ENCODE measurements around the gene YJU2. TPM values are rescaled to one million over a fixed set of nuclear protein-coding genes. Genes with fewer than 3 reads are reported as not detected.

The YJU2 gene
- total RNA-seq (2014; rRNA removed; shearing (Covaris generic)) (17.3 and 20.1 TPM in 2 replicates), polyA plus RNA-seq (2016; fragmentation: Nextera tagmentation; extraction: Ambion mirVana) (10.6 and 12.9 TPM in 2 replicates)

- H3K4me2 ChIP-seq (ENCODE audit: unreplicated experiment), result peak within 1 kb of the TSS; percentile 85
- H3K36me3 ChIP-seq (ENCODE audit: low read depth), result peaks cover 7% of the 10 kb centered on the region; the same call in 1 of the 2 replicates
- peak within 1 kb of the TSS; percentile 94 for H3K27ac ChIP-seq
- peak; percentile 100 for DNase-seq
- H3K9me2 ChIP-seq (ENCODE audit: insufficient read depth), result no peaks in the 10 kb centered on the region
- no peaks in the 10 kb centered on the region for H4K20me1 ChIP-seq (ENCODE audit: insufficient read depth)
- H3K4me3 ChIP-seq, result peak within 1 kb of the TSS; percentile 90
- in situ Hi-C loops (cut with MboI), result no loop called here
- TF ChIP-seq EZH2phosphoT487 (IDR thresholded peaks at IDR 0.05; ENCODE audit: insufficient read depth, low read depth), result no peak
- TF ChIP-seq EZH2 (IDR thresholded peaks at IDR 0.05; ENCODE audit: insufficient read depth, poor library complexity, severe bottlenecking), result no peak
- no peaks in the 10 kb centered on the region for H3K4me1 ChIP-seq (ENCODE audit: insufficient read depth)
- H3F3A ChIP-seq (ENCODE audit: insufficient read depth), result no peaks in the 10 kb centered on the region
- H3K27me3 ChIP-seq (replicated peaks; ENCODE audit: insufficient read depth), result no peaks in the 10 kb centered on the region
- peak within 1 kb of the TSS; percentile 94 for H3K9ac ChIP-seq
- peak within 1 kb of the TSS; percentile 98 for H2AFZ ChIP-seq
- no peaks in the 10 kb centered on the region for H3K9me3 ChIP-seq (ENCODE audit: low read depth)
- 1% methylated on average over 41 to 45 of the region's 45 CpGs for WGBS, 2 experiments (ENCODE audit: low coverage in 1 of 2, low lambda C conversion rate in 2 of 2, missing lambda C conversion rate in 2 of 2)
- H3K79me2 ChIP-seq (ENCODE audit: insufficient read depth), result peaks cover 11% of the 10 kb centered on the region; the same call in 1 of the 2 replicates
Observed at GRCh38 chr19:4246767-4247593, at the start of gene YJU2. Gene YJU2, plus strand, starts transcription at chr19:4247080. Its CDS starts 67 bp downstream, at chr19:4247147.

- Histone ChIP-seq H3K27ac (no peak overlapping the region), H3K27me3 (replicated peaks; ENCODE audit: insufficient read depth) (peaks cover 30% of the 10 kb centered on the region), H4K20me1 (ENCODE audit: insufficient read depth) (no peaks in the 10 kb centered on the region), H3K4me3 (no peak overlapping the region), H3K4me1 (ENCODE audit: insufficient read depth) (no peaks in the 10 kb centered on the region), H3K9ac (no peak overlapping the region), H3K4me2 (ENCODE audit: unreplicated experiment) (no peak overlapping the region), H2AFZ (no peak overlapping the region), H3K9me2 (ENCODE audit: insufficient read depth) (no peaks in the 10 kb centered on the region), H3K9me3 (ENCODE audit: low read depth) (no peaks in the 10 kb centered on the region), H3K79me2 (ENCODE audit: insufficient read depth) (no peaks in the 10 kb centered on the region), H3F3A (ENCODE audit: insufficient read depth) (0 out of 2 replicates have a peak, but pooled peaks cover 6% of the 10 kb centered on the region), H3K36me3 (ENCODE audit: low read depth) (no peaks in the 10 kb centered on the region)
- no peak for TF ChIP-seq EZH2phosphoT487 (IDR thresholded peaks at IDR 0.05; ENCODE audit: insufficient read depth, low read depth)
- TF ChIP-seq EZH2 (IDR thresholded peaks at IDR 0.05; ENCODE audit: insufficient read depth, poor library complexity, severe bottlenecking), result no peak
- no peak for DNase-seq
- in situ Hi-C loops (cut with MboI), result no loop called here
- WGBS, 2 experiments (ENCODE audit: low coverage in 1 of 2, low lambda C conversion rate in 2 of 2, missing lambda C conversion rate in 2 of 2), result 57 to 75% methylated on average over 5 of the region's 5 CpGs
Observed at GRCh38 chr19:4197228-4197624, 49.7 kb upstream of the YJU2 start.

GRCh38 chr19:4197625-4198466, 49.0 kb upstream of the YJU2 start:
- in situ Hi-C loops (cut with MboI), result no loop called here
- H3K27ac ChIP-seq, result no peak overlapping the region
- no peaks in the 10 kb centered on the region for H3K9me2 ChIP-seq (ENCODE audit: insufficient read depth)
- H3K27me3 ChIP-seq (replicated peaks; ENCODE audit: insufficient read depth), result peaks cover 30% of the 10 kb centered on the region
- no peak overlapping the region for H2AFZ ChIP-seq
- H3K9ac ChIP-seq, result no peak overlapping the region
- TF ChIP-seq EZH2 (IDR thresholded peaks at IDR 0.05; ENCODE audit: insufficient read depth, poor library complexity, severe bottlenecking), result peak; percentile 45
- no peak for TF ChIP-seq EZH2phosphoT487 (IDR thresholded peaks at IDR 0.05; ENCODE audit: insufficient read depth, low read depth)
- 24 to 34% methylated on average over 40 to 50 of the region's 70 CpGs for WGBS, 2 experiments (ENCODE audit: low coverage in 1 of 2, low lambda C conversion rate in 2 of 2, missing lambda C conversion rate in 2 of 2)
- no peaks in the 10 kb centered on the region for H3K79me2 ChIP-seq (ENCODE audit: insufficient read depth)
- H3K4me3 ChIP-seq, result no peak overlapping the region
- DNase-seq, result peak; percentile 39
- 0 out of 2 replicates have a peak, but pooled peaks cover 6% of the 10 kb centered on the region for H3F3A ChIP-seq (ENCODE audit: insufficient read depth)
- H3K9me3 ChIP-seq (ENCODE audit: low read depth), result no peaks in the 10 kb centered on the region
- H3K4me1 ChIP-seq (ENCODE audit: insufficient read depth), result no peaks in the 10 kb centered on the region
- H4K20me1 ChIP-seq (ENCODE audit: insufficient read depth), result no peaks in the 10 kb centered on the region
- H3K4me2 ChIP-seq (ENCODE audit: unreplicated experiment), result no peak overlapping the region
- H3K36me3 ChIP-seq (ENCODE audit: low read depth), result no peaks in the 10 kb centered on the region

- H3K4me3 ChIP-seq, result no peak overlapping the region
- no peaks in the 10 kb centered on the region for H3K79me2 ChIP-seq (ENCODE audit: insufficient read depth)
- H3K27me3 ChIP-seq (replicated peaks; ENCODE audit: insufficient read depth), result peaks cover 30% of the 10 kb centered on the region
- 6 to 23% methylated on average over 6 to 28 of the region's 28 CpGs for WGBS, 2 experiments (ENCODE audit: low coverage in 1 of 2, low lambda C conversion rate in 2 of 2, missing lambda C conversion rate in 2 of 2)
- H4K20me1 ChIP-seq (ENCODE audit: insufficient read depth), result no peaks in the 10 kb centered on the region
- no peak for DNase-seq
- H3K36me3 ChIP-seq (ENCODE audit: low read depth), result no peaks in the 10 kb centered on the region
- in situ Hi-C loops (cut with MboI), result no loop called here
- no peak for TF ChIP-seq EZH2phosphoT487 (IDR thresholded peaks at IDR 0.05; ENCODE audit: insufficient read depth, low read depth)
- no peaks in the 10 kb centered on the region for H3K9me2 ChIP-seq (ENCODE audit: insufficient read depth)
- H3K4me2 ChIP-seq (ENCODE audit: unreplicated experiment), result no peak overlapping the region
- H2AFZ ChIP-seq, result no peak overlapping the region
- no peak overlapping the region for H3K27ac ChIP-seq
- H3K9me3 ChIP-seq (ENCODE audit: low read depth), result no peaks in the 10 kb centered on the region
- H3K9ac ChIP-seq, result no peak overlapping the region
- 0 out of 2 replicates have a peak, but pooled peaks cover 6% of the 10 kb centered on the region for H3F3A ChIP-seq (ENCODE audit: insufficient read depth)
- no peaks in the 10 kb centered on the region for H3K4me1 ChIP-seq (ENCODE audit: insufficient read depth)
Observed at GRCh38 chr19:4198467-4199126, 48.3 kb upstream of the YJU2 start.

Data from GM23248 (cell line).